ENCODE results near the gene GAS2L1. TPM values are rescaled to one million over a fixed set of nuclear protein-coding genes. Genes with fewer than 3 reads are reported as not detected.

Gene GAS2L1
- total and polyA plus RNA-seq, 2 experiments from 2014 or later: 5.2 to 9.5 TPM

GRCh38 chr22:29319072-29319471 is 12.6 kb downstream of the GAS2L1 start:
- peaks cover 15% of the 10 kb centered on the region; the same call in 1 of the 2 replicates for H3F3A ChIP-seq (replicated peaks; ENCODE audit: low read depth)
- peaks cover 38% of the 10 kb centered on the region for H3K27me3 ChIP-seq (ENCODE audit: insufficient read depth)
- no peak overlapping the region for H3K4me2 ChIP-seq
- H3K36me3 ChIP-seq (ENCODE audit: insufficient read depth): no peaks in the 10 kb centered on the region
- peaks cover 5% of the 10 kb centered on the region; the same call in 1 of the 3 replicates for H3K36me3 Mint-ChIP-seq (ENCODE audit: low read depth)
- peaks cover 12% of the 10 kb centered on the region for H3K9me3 Mint-ChIP-seq
- no peak for ATAC-seq
- H3K27me3 Mint-ChIP-seq (ENCODE audit: insufficient read depth, low read depth, poor library complexity): peaks cover 35% of the 10 kb centered on the region
- no peak overlapping the region for H3K27ac ChIP-seq (ENCODE audit: low read depth)
- H2AFZ ChIP-seq: no peak overlapping the region
- H3K4me1 ChIP-seq (ENCODE audit: insufficient read depth): peaks cover 5% of the 10 kb centered on the region; the same call in 1 of the 2 replicates
- H3K27ac Mint-ChIP-seq: no peak overlapping the region
- no peaks in the 10 kb centered on the region for H3K9me2 ChIP-seq (ENCODE audit: insufficient read depth)
- H3K4me3 ChIP-seq: no peak overlapping the region
- peaks cover 5% of the 10 kb centered on the region; the same call in 1 of the 2 replicates for H4K20me1 ChIP-seq (replicated peaks; ENCODE audit: insufficient read depth)
- no peak for DNase-seq (ENCODE audit: low spot score)
- peaks cover 10% of the 10 kb centered on the region for H3K4me1 Mint-ChIP-seq
- H3K79me2 ChIP-seq (replicated peaks; ENCODE audit: insufficient read depth): no peaks in the 10 kb centered on the region
- H3K4me3 Mint-ChIP-seq: no peak overlapping the region
- TF ChIP-seq ETS1 (IDR thresholded peaks at IDR 0.05) (no peak), EZH2 (IDR thresholded peaks at IDR 0.05; ENCODE audit: low read depth, unreplicated experiment) (no peak), JUNB (IDR thresholded peaks at IDR 0.05; ENCODE audit: unreplicated experiment) (no peak), ZNF462 (CRISPR knock-in tag; IDR thresholded peaks at IDR 0.05) (no peak), CREB1 (CRISPR knock-in tag; IDR thresholded peaks at IDR 0.05; ENCODE audit: low read depth) (no peak), ZNF114 (CRISPR knock-in tag; IDR thresholded peaks at IDR 0.05) (no peak), NANOG (IDR thresholded peaks at IDR 0.05; ENCODE audit: borderline replicate concordance) (no peak), EZH2phosphoT487 (IDR thresholded peaks at IDR 0.05; ENCODE audit: unreplicated experiment) (no peak), CTCF (conservative IDR thresholded peaks at IDR 0.05; ENCODE audit: low read depth in 2 of 2) (no peak), STAT1 (IDR thresholded peaks at IDR 0.05; ENCODE audit: unreplicated experiment) (no peak), ZNF331 (CRISPR knock-in tag; IDR thresholded peaks at IDR 0.05; ENCODE audit: low read depth) (no peak), POLR2AphosphoS5 (IDR thresholded peaks at IDR 0.05; ENCODE audit: low read depth) (no peak)
- TF ChIP-seq, protein P1, sequence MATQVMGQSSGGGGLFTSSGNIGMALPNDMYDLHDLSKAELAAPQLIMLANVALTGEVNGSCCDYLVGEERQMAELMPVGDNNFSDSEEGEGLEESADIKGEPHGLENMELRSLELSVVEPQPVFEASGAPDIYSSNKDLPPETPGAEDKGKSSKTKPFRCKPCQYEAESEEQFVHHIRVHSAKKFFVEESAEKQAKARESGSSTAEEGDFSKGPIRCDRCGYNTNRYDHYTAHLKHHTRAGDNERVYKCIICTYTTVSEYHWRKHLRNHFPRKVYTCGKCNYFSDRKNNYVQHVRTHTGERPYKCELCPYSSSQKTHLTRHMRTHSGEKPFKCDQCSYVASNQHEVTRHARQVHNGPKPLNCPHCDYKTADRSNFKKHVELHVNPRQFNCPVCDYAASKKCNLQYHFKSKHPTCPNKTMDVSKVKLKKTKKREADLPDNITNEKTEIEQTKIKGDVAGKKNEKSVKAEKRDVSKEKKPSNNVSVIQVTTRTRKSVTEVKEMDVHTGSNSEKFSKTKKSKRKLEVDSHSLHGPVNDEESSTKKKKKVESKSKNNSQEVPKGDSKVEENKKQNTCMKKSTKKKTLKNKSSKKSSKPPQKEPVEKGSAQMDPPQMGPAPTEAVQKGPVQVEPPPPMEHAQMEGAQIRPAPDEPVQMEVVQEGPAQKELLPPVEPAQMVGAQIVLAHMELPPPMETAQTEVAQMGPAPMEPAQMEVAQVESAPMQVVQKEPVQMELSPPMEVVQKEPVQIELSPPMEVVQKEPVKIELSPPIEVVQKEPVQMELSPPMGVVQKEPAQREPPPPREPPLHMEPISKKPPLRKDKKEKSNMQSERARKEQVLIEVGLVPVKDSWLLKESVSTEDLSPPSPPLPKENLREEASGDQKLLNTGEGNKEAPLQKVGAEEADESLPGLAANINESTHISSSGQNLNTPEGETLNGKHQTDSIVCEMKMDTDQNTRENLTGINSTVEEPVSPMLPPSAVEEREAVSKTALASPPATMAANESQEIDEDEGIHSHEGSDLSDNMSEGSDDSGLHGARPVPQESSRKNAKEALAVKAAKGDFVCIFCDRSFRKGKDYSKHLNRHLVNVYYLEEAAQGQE (IDR thresholded peaks at IDR 0.05; ENCODE audit: unreplicated experiment): no peak

Data from GM23338 (cell line).